Measurements from ENCODE around the gene RIT2. TPM values are rescaled to one million over a fixed set of nuclear protein-coding genes. Genes with fewer than 3 reads are reported as not detected.
A peak's percentile ranks its signal among the peaks of the same experiment; 100 is the strongest.

RIT2 gene
- total RNA-seq, 4 donors from 2014 or later: not detected

DNA sequence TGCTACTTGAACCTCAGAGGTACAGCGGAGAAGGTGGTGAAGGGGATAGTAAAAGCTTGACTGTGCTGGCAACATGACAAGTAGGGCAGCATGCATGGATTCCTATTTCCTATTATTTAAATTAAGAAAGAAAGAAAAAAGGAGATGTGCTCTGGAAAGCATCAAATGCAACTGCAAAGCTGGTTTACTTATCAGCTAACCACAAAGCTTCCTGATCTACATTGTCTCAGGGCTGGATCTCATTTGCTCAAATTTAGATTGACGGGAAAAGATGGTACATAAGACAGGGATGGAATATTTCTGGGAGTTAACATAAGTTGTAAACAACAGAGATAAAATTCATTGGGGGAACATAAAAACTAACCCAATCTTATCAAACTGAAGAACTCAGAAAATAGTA lies 178.0 kb downstream of the RIT2 start:
- ATAC-seq: no peak
- Histone ChIP-seq H3K27ac (no peak overlapping the region), H3K36me3 (no peaks in the 10 kb centered on the region), H3K9me3 (no peaks in the 10 kb centered on the region), H3K27me3 (no peaks in the 10 kb centered on the region), H3K4me3 (no peak overlapping the region), H3K4me1 (no peaks in the 10 kb centered on the region)
- TF ChIP-seq POLR2A (IDR thresholded peaks at IDR 0.05) (no peak), CTCF (IDR thresholded peaks at IDR 0.05) (no peak), POLR2AphosphoS5 (IDR thresholded peaks at IDR 0.05) (no peak), EP300 (IDR thresholded peaks at IDR 0.05) (no peak)
- WGBS, 2 donors (ENCODE audit: low coverage in 1 of 2): 80 to 100% methylated on average over 1 to 2 of the region's 2 CpGs

- no peak for ATAC-seq
- H3K36me3 ChIP-seq: no peaks in the 10 kb centered on the region
- H3K27ac ChIP-seq: no peak overlapping the region
- no peaks in the 10 kb centered on the region for H3K4me1 ChIP-seq
- H3K9me3 ChIP-seq: no peaks in the 10 kb centered on the region
- TF ChIP-seq POLR2A (IDR thresholded peaks at IDR 0.05) (no peak), EP300 (IDR thresholded peaks at IDR 0.05) (no peak), POLR2AphosphoS5 (IDR thresholded peaks at IDR 0.05) (no peak), CTCF (IDR thresholded peaks at IDR 0.05) (no peak)
- no peaks in the 10 kb centered on the region for H3K27me3 ChIP-seq
- no peak overlapping the region for H3K4me3 ChIP-seq
- 50% methylated on average over 2 of the region's 2 CpGs for WGBS, 2 donors (ENCODE audit: low coverage in 1 of 2)
These were observed 179.2 kb downstream of the RIT2 start for GRCh38 chr18:42936289-42936688.

DNA sequence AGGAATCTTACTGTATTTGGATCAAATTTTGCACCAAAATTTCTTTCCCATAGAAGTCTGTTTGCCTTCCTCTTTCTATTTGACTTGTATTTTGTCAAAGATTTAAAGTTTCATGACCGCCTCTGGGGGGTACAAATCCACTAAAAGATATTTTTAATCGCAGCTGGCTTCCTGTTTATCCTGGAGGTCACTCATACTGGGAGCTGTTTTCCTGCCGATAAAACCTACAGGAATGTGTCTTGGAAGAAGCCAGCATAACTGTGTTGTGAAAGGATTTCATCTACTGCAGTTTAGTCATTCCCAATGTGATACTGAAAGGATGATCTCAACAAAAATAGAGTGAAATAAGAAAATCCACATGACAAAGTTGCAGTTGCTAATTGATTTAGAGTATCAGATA lies 184.0 kb downstream of the RIT2 start:
- Histone ChIP-seq H3K27me3 (no peaks in the 10 kb centered on the region), H3K4me1 (no peaks in the 10 kb centered on the region), H3K9me3 (no peaks in the 10 kb centered on the region), H3K27ac (no peak overlapping the region), H3K36me3 (no peaks in the 10 kb centered on the region), H3K4me3 (no peak overlapping the region)
- TF ChIP-seq POLR2A (IDR thresholded peaks at IDR 0.05) (no peak), EP300 (IDR thresholded peaks at IDR 0.05) (no peak), POLR2AphosphoS5 (IDR thresholded peaks at IDR 0.05) (no peak), CTCF (IDR thresholded peaks at IDR 0.05) (no peak)
- peak; percentile 60 for ATAC-seq
- 11% methylated on average over 3 of the region's 3 CpGs; no CpG with 5 or more reads in 1 of the 2 donors for WGBS, 2 donors (ENCODE audit: low coverage in 1 of 2)

DNA sequence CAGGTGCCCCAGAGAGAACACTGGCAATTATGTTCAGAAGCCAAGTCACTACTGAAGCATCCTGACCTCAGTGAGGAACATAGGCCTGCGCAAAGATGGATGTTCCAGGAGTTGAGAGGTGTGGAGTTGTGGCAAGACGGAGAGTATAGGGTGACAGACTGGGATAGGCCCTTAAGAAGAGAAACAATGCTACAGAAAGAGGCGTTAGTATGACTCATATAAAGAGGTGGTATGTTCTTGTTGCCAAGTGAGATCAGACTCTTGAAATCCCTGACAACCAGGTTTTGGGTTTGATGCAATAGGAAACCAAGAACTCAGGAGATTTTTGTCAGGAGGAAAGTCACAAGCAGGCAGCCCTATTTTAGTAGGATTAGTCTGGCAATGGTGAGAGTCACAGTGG lies 185.6 kb downstream of the RIT2 start:
- no peak overlapping the region for H3K27ac ChIP-seq
- H3K27me3 ChIP-seq: no peaks in the 10 kb centered on the region
- H3K4me1 ChIP-seq: no peaks in the 10 kb centered on the region
- no peak overlapping the region for H3K4me3 ChIP-seq
- no peaks in the 10 kb centered on the region for H3K36me3 ChIP-seq
- WGBS, 2 donors (ENCODE audit: low coverage in 1 of 2): 79 to 87% methylated on average over 3 of the region's 3 CpGs
- no peaks in the 10 kb centered on the region for H3K9me3 ChIP-seq
- TF ChIP-seq EP300 (IDR thresholded peaks at IDR 0.05) (no peak), CTCF (IDR thresholded peaks at IDR 0.05) (no peak), POLR2A (IDR thresholded peaks at IDR 0.05) (no peak), POLR2AphosphoS5 (IDR thresholded peaks at IDR 0.05) (no peak)
- ATAC-seq: no peak

GRCh38 chr18:42929181-42929580 lies 186.3 kb downstream of the RIT2 start:
- Histone ChIP-seq H3K4me3 (no peak overlapping the region), H3K9me3 (no peaks in the 10 kb centered on the region), H3K4me1 (no peaks in the 10 kb centered on the region), H3K36me3 (no peaks in the 10 kb centered on the region), H3K27ac (no peak overlapping the region), H3K27me3 (no peaks in the 10 kb centered on the region)
- no peak for TF ChIP-seq POLR2A (IDR thresholded peaks at IDR 0.05)
- no peak for TF ChIP-seq EP300 (IDR thresholded peaks at IDR 0.05)
- TF ChIP-seq CTCF (IDR thresholded peaks at IDR 0.05): no peak
- TF ChIP-seq POLR2AphosphoS5 (IDR thresholded peaks at IDR 0.05): no peak
- WGBS, 2 donors (ENCODE audit: low coverage in 1 of 2): 60 to 85% methylated on average over 1 of the region's 1 CpG
- no peak for ATAC-seq
